Psoas muscle (tissue), 8 donors: ENCODE data around the gene OR5W2. TPM values are rescaled to one million over a fixed set of nuclear protein-coding genes. Genes with fewer than 3 reads are reported as not detected.
A peak's percentile ranks its signal among the peaks of the same experiment; 100 is the strongest.

Experiments
- ATAC-seq, 4 donors: fragments of 200-7000 bp; cut with Tn5 transposase; one replicate each; pipeline ENCODE4 v1.9.1; 2020; ENCODE audit warnings: moderate library complexity in 3 of 4, mild to moderate bottlenecking in 2 of 4
- DNase-seq, 2 donors: peaks; one replicate each; pipeline ENCODE4 v3.0.0-alpha.2; 2020
- H3K27ac ChIP-seq: fragments of 200-600 bp; one replicate; pipeline ENCODE4 v1.8.0; 2022
- H3K27me3 ChIP-seq, 3 donors: fragments of 200-600 bp in 1 of 3; one replicate each; pipeline versions ENCODE4 v1.6.1 to v1.8.0; 2013 to 2022; ENCODE audit warnings: low read length in 2 of 3, mild to moderate bottlenecking in 2 of 3, moderate library complexity in 1 of 3; ENCODE audit not compliant: insufficient read depth in 3 of 3
- H3K36me3 ChIP-seq, 2 donors: fragments of 200-600 bp in 1 of 2; one replicate each; pipeline versions ENCODE4 v1.6.1 to v1.8.0; 2013 to 2022; ENCODE audit warnings: low read depth in 1 of 2, mild to moderate bottlenecking in 1 of 2, moderate library complexity in 1 of 2; ENCODE audit not compliant: insufficient read depth in 1 of 2
- H3K4me1 ChIP-seq: fragments of 200-600 bp; one replicate; pipeline ENCODE4 v1.8.0; 2022
- H3K4me3 ChIP-seq: fragments of 200-600 bp; one replicate; pipeline ENCODE4 v1.8.0; 2022; ENCODE audit warnings: mild to moderate bottlenecking
- H3K9me3 ChIP-seq: fragments of 200-600 bp; one replicate; pipeline ENCODE4 v1.8.0; 2022
- CTCF ChIP-seq: fragments of 200-600 bp; IDR thresholded peaks from one replicate; pipeline ENCODE4 v1.8.0; 2022; ENCODE audit warnings: antibody characterized with exemption
- WGBS, 3 donors: extraction: QIAGEN DNeasy Blood & Tissue Kit; methylation state at CpG; one replicate each; pipeline versions ENCODE4 v1.1.6 to v1.1.7; 2013; 5-methylcytosine and 5-hydroxymethylcytosine counted together
- intact Hi-C, 2 donors: fragments of 100-400 bp; cut with DNase I; formaldehyde crosslinking; loops; one replicate each; pipeline versions ENCODE4 v1.11.0 to v1.14.2; 2022
- long read RNA-seq, 2 donors: library from polyadenylated mRNA; unstranded; transcript quantifications; one replicate each; pipeline ENCODE4 v2.0.0, GENCODE V29; 2021
- polyA plus RNA-seq, 3 donors: library from polyadenylated mRNA; stranded (reverse); fragments of 200-250 nt; gene quantifications; one replicate each; pipeline ENCODE4 v1.2.3, GENCODE V29; 2013
- total RNA-seq, 4 donors: library from RNA; stranded (reverse); fragmentation: NEBNext Ultra II Directional in 2 of 4; extraction: Animal tissue kit (Norgen Biotek cat#: 25700) in 2 of 4; gene quantifications; one replicate each; pipeline versions ENCODE4 v1.2.1 to v1.2.4, GENCODE V29; 2021 to 2023
- donor health status: healthy with polysubstance abuse.
- donor health status: DM: no; HTN: no; CAD: no; lungs with moderate emphysema.
- donor health status: Bipolar disorder and iron deficiency.
- donor health status: healthy.
- donor health status: DM: yes; HTN: yes; CAD: no.
- donor health status: DM: no; HTN: no; CAD: no.
- donor health status: DM: no; HTN: no; CAD: no.
- donor health status: DM: yes; HTN: yes; CAD: no.

Gene OR5W2
- not detected for total RNA-seq
- polyA plus RNA-seq: not detected
- long read RNA-seq, donor 1: 0 reads
- long read RNA-seq, donor 2: 0 reads

DNA sequence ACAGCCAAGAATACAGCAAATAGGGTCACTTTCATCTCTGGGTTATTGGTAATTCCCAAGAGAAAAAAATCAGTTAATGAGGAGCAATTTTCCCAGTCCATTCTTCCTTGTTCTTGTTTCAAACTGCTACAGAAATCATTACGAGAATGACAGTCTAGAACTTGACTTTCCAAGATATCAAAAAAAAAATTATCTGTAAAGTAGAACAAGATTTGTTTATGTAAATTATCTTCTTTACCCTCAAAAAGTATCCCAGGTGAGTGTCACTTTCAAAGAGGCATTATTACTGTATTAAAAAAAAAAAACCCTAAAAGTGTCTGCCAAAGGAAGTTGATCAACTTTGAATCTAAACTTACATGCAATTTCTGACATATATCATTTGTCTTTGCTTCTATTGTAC lies at the start of gene OR5W2:
TSS of gene OR5W2 (minus strand) at position 101 of the 400 bp plus-strand sequence. CDS start at position 101, 0 bp downstream.
- H3K27me3 ChIP-seq: no peaks in the 10 kb centered on the region
- H3K27ac ChIP-seq: no peak within 1 kb of the TSS
- DNase-seq (no peak), ATAC-seq (no peak)
- no peaks in the 10 kb centered on the region for H3K9me3 ChIP-seq
- WGBS, 3 donors: 20 to 78% (median 55%) methylated on average over 1 of the region's 1 CpG
- no peaks in the 10 kb centered on the region for H3K4me1 ChIP-seq
- intact Hi-C loops: no loop called here
- no peak for TF ChIP-seq CTCF
- no peaks in the 10 kb centered on the region for H3K36me3 ChIP-seq
- no peak within 1 kb of the TSS for H3K4me3 ChIP-seq

DNA sequence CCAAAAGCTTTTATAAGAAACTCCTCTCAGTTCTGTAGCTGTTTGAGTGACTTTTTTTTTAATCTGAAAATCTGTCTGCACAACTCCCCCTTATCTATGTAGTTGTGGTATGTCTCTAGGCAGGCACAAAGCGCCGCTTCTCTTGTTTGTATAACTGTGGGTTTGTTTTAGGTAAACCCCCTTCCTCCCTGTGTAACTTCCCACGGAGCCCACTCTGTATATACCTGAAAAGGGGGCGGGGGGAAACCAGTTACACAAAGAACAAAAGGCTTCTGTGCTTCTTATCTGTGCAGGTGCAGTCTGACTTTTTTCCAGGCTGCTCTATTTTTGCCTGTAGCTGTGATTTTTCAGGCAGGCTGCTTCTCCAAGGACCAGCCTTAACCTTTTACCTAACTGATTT lies 42.1 kb upstream of the OR5W2 start:
- Histone ChIP-seq H3K36me3 (no peaks in the 10 kb centered on the region), H3K4me3 (no peak overlapping the region), H3K27me3 (no peaks in the 10 kb centered on the region), H3K4me1 (no peaks in the 10 kb centered on the region), H3K9me3 (no peaks in the 10 kb centered on the region), H3K27ac (no peak overlapping the region)
- no peak for DNase-seq
- no peak for ATAC-seq
- no peak for TF ChIP-seq CTCF
- WGBS, 3 donors: 71 to 79% (median 71%) methylated on average over 4 of the region's 4 CpGs
- intact Hi-C loops: no loop called here

DNA sequence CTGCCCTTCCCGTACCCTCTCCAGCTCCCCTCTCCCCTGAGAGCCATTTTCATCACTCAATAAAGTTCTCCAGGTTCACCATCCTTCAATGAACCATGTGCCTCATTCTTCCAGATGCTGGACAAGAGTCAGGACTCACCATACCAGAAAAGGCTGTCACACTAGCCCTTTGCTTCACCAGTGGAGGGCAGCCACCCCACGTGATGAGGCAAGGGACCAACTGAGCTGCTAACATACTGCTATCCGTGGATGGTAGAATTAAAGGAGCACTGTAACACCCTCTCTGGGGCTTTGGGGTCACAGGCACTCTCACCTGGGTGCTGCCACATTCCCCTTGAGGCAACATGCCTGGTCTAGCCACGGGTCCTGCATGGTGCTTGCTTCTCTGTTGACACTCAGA lies 34.9 kb upstream of the OR5W2 start:
- no peaks in the 10 kb centered on the region for H3K9me3 ChIP-seq
- intact Hi-C loops: loop anchor here in 1 of 2 donors (10.0 kb wide), 1 partner anchor 1295 kb away; no protein-coding TSS in a partner anchor
- no peak for DNase-seq
- H3K27ac ChIP-seq: no peak overlapping the region
- no peak overlapping the region for H3K4me3 ChIP-seq
- no peak for ATAC-seq
- H3K36me3 ChIP-seq: no peaks in the 10 kb centered on the region
- H3K27me3 ChIP-seq: no peaks in the 10 kb centered on the region
- WGBS, 3 donors: 52 to 68% (median 57%) methylated on average over 4 of the region's 4 CpGs
- no peaks in the 10 kb centered on the region for H3K4me1 ChIP-seq
- TF ChIP-seq CTCF: no peak

GRCh38 chr11:55942785-55943392 lies 28.5 kb upstream of the OR5W2 start:
- 0 to 3% (median 1%) methylated on average over 3 of the region's 3 CpGs for WGBS, 3 donors
- Histone ChIP-seq H3K4me1 (no peaks in the 10 kb centered on the region), H3K4me3 (no peak overlapping the region), H3K27ac (no peak overlapping the region), H3K27me3 (no peaks in the 10 kb centered on the region), H3K36me3 (no peaks in the 10 kb centered on the region), H3K9me3 (no peaks in the 10 kb centered on the region)
- ATAC-seq (no peak), DNase-seq (no peak)
- intact Hi-C loops: loop anchor here (5.0 to 10.0 kb wide), 2 partner anchors 839 to 1302 kb away; no protein-coding TSS in a partner anchor
- peak; percentile 41 for TF ChIP-seq CTCF

DNA sequence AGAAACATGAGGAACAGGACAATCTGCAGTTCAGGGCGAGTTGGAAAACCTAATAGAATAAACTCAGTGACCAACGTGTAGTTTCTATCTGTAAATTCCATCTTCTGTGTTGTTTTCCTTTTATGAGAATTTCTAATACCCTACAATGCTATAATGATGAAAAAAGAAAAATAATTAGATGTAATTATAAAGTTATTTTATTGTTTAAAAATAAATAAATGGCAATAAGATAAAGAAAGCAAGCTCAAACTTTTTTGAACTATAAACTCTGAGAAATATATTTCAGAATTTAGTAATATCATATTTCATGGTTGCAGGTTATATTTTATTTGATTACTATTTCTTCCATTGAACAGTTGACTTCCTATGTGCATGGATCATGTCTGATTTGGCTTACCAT lies 21.9 kb upstream of the OR5W2 start, which contains the start of gene OR5I1:
TSS of gene OR5I1 (minus strand) at position 101 of the 400 bp plus-strand sequence. CDS start at position 101, 0 bp downstream.
- no peaks in the 10 kb centered on the region for H3K9me3 ChIP-seq
- ATAC-seq (no peak), DNase-seq (no peak)
- H3K36me3 ChIP-seq: no peaks in the 10 kb centered on the region
- no peaks in the 10 kb centered on the region for H3K27me3 ChIP-seq
- no peak within 1 kb of the TSS for H3K27ac ChIP-seq
- intact Hi-C loops: loop anchor here in 1 of 2 donors (5.0 kb wide), 1 partner anchor 851 kb away; no protein-coding TSS in a partner anchor
- TF ChIP-seq CTCF: no peak
- 55 to 57% (median 55%) methylated on average over 2 of the region's 2 CpGs for whole genome bisulfite sequencing, 3 donors
- no peak within 1 kb of the TSS for H3K4me3 ChIP-seq
- H3K4me1 ChIP-seq: no peaks in the 10 kb centered on the region
